GM12874 (cell line): ENCODE results near the gene APPL1.

Experiments
- TF ChIP-seq, protein P1 (sequence below): IDR thresholded peaks from 2 replicates; pipeline ENCODE4 v1.5.1; 2011; ENCODE audit warnings: low read depth, mild to moderate bottlenecking, control low read depth, low read length, moderate library complexity; ENCODE audit not compliant: insufficient read depth

The APPL1 gene, protein sequence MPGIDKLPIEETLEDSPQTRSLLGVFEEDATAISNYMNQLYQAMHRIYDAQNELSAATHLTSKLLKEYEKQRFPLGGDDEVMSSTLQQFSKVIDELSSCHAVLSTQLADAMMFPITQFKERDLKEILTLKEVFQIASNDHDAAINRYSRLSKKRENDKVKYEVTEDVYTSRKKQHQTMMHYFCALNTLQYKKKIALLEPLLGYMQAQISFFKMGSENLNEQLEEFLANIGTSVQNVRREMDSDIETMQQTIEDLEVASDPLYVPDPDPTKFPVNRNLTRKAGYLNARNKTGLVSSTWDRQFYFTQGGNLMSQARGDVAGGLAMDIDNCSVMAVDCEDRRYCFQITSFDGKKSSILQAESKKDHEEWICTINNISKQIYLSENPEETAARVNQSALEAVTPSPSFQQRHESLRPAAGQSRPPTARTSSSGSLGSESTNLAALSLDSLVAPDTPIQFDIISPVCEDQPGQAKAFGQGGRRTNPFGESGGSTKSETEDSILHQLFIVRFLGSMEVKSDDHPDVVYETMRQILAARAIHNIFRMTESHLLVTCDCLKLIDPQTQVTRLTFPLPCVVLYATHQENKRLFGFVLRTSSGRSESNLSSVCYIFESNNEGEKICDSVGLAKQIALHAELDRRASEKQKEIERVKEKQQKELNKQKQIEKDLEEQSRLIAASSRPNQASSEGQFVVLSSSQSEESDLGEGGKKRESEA

DNA sequence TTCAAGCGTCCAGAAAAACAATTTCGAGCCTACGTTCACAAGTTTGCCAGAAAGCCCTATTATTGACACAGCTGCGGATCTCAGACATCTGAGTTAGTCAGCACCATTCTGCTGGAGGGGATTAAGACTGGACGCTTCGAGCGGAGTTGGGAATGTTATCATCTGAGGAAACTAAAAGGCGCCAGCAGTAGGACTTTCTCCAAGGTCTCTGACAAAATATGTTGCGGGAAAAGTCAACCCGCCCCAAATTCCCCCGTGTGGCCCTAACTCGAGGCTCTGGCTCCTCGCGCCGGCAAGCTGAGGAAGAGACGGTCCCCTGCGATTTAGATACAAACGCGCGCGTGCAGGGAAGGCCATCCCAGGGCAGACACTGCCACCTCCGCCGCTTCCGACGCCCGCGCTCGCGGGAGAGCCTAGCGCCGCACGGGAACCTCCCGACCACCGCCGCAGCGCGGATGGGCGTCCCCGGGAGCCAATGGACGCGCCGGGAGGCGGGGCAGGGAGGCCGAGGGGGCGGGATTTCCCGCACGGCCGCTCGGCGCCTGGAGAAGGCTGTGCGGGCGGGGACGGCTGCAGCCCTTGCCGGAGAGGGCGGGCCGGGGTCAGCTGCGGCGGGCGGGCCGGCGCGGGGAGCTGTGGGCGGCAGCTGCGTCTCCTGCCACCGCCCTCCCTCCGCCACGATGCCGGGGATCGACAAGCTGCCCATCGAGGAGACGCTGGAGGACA is at the start of gene APPL1:
Gene APPL1 (plus strand): TSS at position 526 of the 726 bp plus-strand sequence. CDS start 155 bp downstream, at position 681.
- TF ChIP-seq, protein P1, sequence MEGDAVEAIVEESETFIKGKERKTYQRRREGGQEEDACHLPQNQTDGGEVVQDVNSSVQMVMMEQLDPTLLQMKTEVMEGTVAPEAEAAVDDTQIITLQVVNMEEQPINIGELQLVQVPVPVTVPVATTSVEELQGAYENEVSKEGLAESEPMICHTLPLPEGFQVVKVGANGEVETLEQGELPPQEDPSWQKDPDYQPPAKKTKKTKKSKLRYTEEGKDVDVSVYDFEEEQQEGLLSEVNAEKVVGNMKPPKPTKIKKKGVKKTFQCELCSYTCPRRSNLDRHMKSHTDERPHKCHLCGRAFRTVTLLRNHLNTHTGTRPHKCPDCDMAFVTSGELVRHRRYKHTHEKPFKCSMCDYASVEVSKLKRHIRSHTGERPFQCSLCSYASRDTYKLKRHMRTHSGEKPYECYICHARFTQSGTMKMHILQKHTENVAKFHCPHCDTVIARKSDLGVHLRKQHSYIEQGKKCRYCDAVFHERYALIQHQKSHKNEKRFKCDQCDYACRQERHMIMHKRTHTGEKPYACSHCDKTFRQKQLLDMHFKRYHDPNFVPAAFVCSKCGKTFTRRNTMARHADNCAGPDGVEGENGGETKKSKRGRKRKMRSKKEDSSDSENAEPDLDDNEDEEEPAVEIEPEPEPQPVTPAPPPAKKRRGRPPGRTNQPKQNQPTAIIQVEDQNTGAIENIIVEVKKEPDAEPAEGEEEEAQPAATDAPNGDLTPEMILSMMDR: no peak

DNA sequence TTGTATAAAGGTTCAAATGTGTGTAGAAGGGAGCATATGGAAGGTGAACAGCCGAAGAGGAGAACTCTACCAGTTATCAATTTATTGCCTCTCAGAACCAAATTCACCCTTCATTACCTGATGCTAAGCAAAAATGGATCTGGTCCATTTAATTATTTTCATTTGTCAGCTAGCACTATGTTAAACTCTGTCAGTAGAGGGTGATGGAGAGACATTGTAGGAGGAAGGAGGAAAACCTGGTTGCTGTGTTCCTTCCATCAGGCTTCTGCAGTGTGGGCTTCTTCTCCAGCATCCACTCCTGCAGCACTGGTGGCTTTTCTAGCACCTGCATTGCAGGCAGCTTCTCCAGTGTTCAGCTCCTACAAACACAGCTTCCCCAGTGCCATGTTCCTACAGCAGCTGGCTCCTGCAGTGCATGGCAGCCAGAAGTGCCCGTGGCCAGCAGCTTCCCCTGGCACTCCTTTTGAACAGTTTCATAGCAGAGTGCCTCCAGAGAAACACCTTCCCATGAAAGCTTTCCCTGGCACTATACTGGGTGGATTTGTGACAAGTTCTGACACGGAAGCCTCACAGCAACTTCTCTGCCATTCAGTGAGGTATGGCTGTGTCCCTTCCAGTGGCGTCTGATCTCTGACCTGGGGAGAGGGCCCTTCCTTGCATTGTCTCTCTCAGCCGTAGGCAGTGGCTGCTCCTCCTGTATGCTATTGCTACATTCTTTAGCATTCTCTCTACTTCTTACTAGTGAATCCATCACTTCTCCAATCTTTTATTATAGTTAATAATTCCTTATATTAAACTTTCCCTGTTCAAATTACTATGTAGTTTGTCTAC is 47.7 kb upstream of the APPL1 start:
- TF ChIP-seq, protein P1: peak; percentile 49; the same call in 1 of the 2 replicates

DNA sequence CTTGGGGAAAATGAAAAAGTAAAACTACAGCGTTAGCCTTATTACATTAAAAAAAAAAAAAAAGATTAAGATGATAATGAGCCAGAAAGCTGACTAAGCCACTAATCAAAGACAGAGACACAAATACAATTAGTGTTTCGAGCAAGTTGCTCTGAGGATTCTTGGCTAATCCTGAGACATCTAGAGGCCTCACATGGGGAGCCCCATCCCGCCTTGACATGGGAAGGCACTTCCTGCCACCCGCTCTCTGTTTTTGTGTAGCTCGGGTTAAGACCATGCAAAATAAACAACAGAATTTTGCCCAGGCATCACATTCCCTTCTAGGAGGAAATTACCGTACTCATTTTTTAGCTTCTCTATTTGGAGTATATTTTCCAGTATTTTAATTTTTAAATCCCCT is 43.0 kb upstream of the APPL1 start:
- TF ChIP-seq, protein P1: no peak

DNA sequence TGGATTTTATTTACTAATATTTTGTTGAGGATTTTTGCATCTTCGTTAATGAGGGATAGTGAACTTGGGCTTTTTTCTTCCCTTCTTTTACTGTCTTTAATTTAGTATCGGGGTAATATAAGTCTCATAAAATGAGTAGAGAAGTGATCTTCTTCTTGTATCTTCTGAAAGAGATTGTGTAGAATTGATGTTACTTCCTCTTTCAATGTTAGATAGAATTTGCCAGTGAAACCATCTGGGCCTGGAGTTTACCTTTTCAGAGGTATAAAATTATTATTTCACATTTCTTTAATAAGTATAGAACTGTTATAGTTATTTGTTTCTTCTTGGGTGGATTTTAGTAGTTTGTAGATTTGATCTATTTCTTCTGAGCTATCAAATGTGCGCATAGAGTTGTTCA is 35.5 kb upstream of the APPL1 start:
- TF ChIP-seq, protein P1: no peak

DNA sequence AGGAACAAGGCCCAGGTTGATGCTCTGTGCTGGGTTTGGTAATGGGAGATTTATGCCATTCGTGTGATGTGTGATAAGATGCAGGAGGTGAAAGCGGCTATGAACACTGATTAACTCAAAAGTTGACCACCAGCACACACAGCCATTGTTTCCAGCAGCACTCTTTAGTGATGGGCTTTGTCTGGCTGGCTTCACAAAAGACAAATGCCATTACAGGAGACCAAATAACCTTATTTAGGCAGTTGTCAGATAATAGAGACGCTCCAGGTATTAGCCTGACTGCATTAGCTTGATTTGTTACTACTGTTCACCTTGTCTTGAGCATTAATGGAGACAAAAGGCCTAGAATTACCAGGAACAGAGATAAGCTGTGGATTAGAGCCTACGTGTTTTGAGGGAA is 32.9 kb upstream of the APPL1 start:
- TF ChIP-seq, protein P1: no peak

DNA sequence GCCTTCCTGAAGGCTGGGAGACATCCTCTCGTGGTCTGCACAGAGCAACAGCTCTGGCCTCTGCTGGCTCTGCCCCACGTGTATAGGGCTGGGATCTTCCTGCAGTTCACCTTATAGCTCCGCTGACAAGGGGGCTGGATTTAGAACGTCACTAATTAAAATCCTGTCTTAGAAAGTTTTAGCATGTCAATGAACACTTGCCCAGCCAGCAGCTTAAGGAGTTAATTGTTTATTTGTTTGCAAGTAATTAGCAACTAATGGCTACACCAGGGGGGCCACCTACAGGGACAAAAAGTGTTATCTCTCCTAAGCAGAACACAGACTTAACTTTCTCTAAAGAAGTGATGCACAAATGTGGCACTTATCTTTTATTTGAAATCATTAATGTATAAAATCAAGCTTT is 27.6 kb upstream of the APPL1 start, which contains the start of gene HESX1:
Gene HESX1 (minus strand): TSS at position 84 of the 403 bp plus-strand sequence. CDS start 60 bp downstream, at position 24.
- TF ChIP-seq, protein P1: no peak

DNA sequence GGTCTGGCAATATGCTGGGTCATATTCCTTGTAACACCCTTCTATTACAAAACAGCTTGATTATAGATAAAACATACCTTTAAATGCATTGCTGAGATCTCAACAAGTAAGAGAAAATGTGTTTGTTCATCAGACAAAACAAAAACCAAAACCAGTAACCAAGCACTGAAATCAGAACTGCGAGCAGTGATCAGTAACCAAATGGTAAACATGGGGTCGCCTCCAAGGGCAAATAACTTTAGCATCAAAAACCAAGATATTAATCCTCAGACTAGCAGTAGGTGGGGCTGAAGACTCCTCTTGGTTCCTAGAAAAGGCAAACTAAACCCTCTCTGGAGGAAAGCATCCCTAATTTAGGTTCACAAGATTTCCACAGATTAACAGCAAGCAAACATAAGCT is 21.1 kb upstream of the APPL1 start:
- TF ChIP-seq, protein P1: no peak
